HepG2 (cell line): ENCODE data around the gene AHCYL1. TPM values are rescaled to one million over a fixed set of nuclear protein-coding genes. Genes with fewer than 3 reads are reported as not detected.

Source experiments
- AKNA ChIP-seq: sonication (generic); formaldehyde crosslinking; IDR thresholded peaks from 2 replicates; pipeline ENCODE4 v1.4.0; 2020; ENCODE audit warnings: missing genetic modification reagents, borderline replicate concordance
- CENPBD1 ChIP-seq: sonication (generic); formaldehyde crosslinking; IDR thresholded peaks from 2 replicates; pipeline ENCODE4 v1.8.0; 2022; ENCODE audit warnings: missing genetic modification reagents, low read depth, mild to moderate bottlenecking, borderline replicate concordance
- CHD4 ChIP-seq: fragments of 200-600 bp; sonication (generic); IDR thresholded peaks from 2 replicates; pipeline ENCODE4 v1.7.0; 2017; ENCODE audit warnings: mild to moderate bottlenecking, low read length, borderline replicate concordance
- DMAP1 ChIP-seq: IDR thresholded peaks from 2 replicates; pipeline ENCODE4 v1.6.1; 2016
- DRAP1 ChIP-seq: IDR thresholded peaks from 2 replicates; pipeline ENCODE4 v1.6.1; 2016; ENCODE audit warnings: missing genetic modification reagents, missing compliant biosample characterization
- FOXO4 ChIP-seq: sonication (generic); formaldehyde crosslinking; conservative IDR thresholded peaks from 2 replicates; pipeline ENCODE4 v1.8.1; 2023; ENCODE audit warnings: missing genetic modification reagents
- IRF9 ChIP-seq: sonication (generic); formaldehyde crosslinking; IDR thresholded peaks from 2 replicates; pipeline ENCODE4 v1.8.0; 2022; ENCODE audit warnings: missing genetic modification reagents, mild to moderate bottlenecking, borderline replicate concordance
- JARID2 ChIP-seq: sonication (generic); formaldehyde crosslinking; IDR thresholded peaks from 2 replicates; pipeline ENCODE4 v1.8.1; 2023; ENCODE audit warnings: missing genetic modification reagents, inconsistent platforms; ENCODE audit not compliant: insufficient replicate concordance
- MAX ChIP-seq: IDR thresholded peaks from 2 replicates; pipeline ENCODE4 v1.6.1; 2012; ENCODE audit warnings: inconsistent platforms
- SALL1 ChIP-seq: sonication (generic); formaldehyde crosslinking; IDR thresholded peaks from 2 replicates; pipeline ENCODE4 v1.8.0; 2022; ENCODE audit warnings: mild to moderate bottlenecking, missing genetic modification reagents
- TBX2 ChIP-seq: sonication (generic); formaldehyde crosslinking; IDR thresholded peaks from 2 replicates; pipeline ENCODE4 v1.5.0; 2020; ENCODE audit warnings: missing genetic modification reagents, mild to moderate bottlenecking, borderline replicate concordance
- ZBTB1 ChIP-seq: sonication (generic); formaldehyde crosslinking; IDR thresholded peaks from 2 replicates; pipeline ENCODE4 v1.4.0; 2020; ENCODE audit warnings: missing genetic modification reagents, borderline replicate concordance
- ZFP1 ChIP-seq: IDR thresholded peaks from 2 replicates; pipeline ENCODE4 v1.6.1; 2016
- ZNF362 ChIP-seq: sonication (generic); formaldehyde crosslinking; IDR thresholded peaks from 2 replicates; pipeline ENCODE4 v1.4.0; 2020; ENCODE audit warnings: missing genetic modification reagents, mild to moderate bottlenecking, borderline replicate concordance
- ZNF570 ChIP-seq: sonication (generic); formaldehyde crosslinking; IDR thresholded peaks from 2 replicates; pipeline ENCODE4 v1.4.0; 2020; ENCODE audit warnings: mild to moderate bottlenecking, missing genetic modification reagents, borderline replicate concordance
- ZNF75D ChIP-seq: sonication (generic); formaldehyde crosslinking; IDR thresholded peaks from 2 replicates; pipeline ENCODE4 v1.8.1; 2023; ENCODE audit warnings: missing genetic modification reagents, mild to moderate bottlenecking, borderline replicate concordance
- ZNF777 ChIP-seq: sonication (generic); formaldehyde crosslinking; IDR thresholded peaks from 2 replicates; pipeline ENCODE4 v1.4.0; 2020; ENCODE audit warnings: missing genetic modification reagents
- ZNF879 ChIP-seq: sonication (generic); formaldehyde crosslinking; IDR thresholded peaks from 2 replicates; pipeline ENCODE4 v1.8.1; 2023; ENCODE audit warnings: missing genetic modification reagents
- ZSCAN12 ChIP-seq: sonication (generic); formaldehyde crosslinking; IDR thresholded peaks from 2 replicates; pipeline ENCODE4 v1.9.0; 2021; ENCODE audit warnings: mild to moderate bottlenecking, missing genetic modification reagents
- polyA plus RNA-seq, 8 experiments: library from polyadenylated mRNA; depleted of rRNA in 3 of 8; stranded (reverse) in 7 of 8; unstranded in 1 of 8; fragments of >200 nt; fragmentation: Illumina TruSeq in 4 of 8; extraction: Trizol in 4 of 8; gene quantifications; 2 replicates each; pipeline versions ENCODE4 v1.2.1 to v1.2.3, GENCODE V29; 2011 to 2016; ENCODE audit warnings: low read depth in 4 of 8, missing spikeins in 1 of 8, mixed read lengths in 1 of 8; ENCODE audit not compliant: insufficient read depth in 1 of 8
- total RNA-seq, 5 experiments: library from RNA; depleted of rRNA; stranded (reverse); fragments of >200 nt; fragmentation: Illumina TruSeq; extraction: Trizol; gene quantifications; 2 replicates each; pipeline ENCODE4 v1.2.3, GENCODE V29; 2016; ENCODE audit warnings: low read depth in 1 of 5

Gene AHCYL1
- total and polyA plus RNA-seq, 2 of the 13 experiments (the other 11 are each of a cell fraction or from before 2014, with no cell fraction given), result 40.9 to 76.3 TPM

GRCh38 chr1:109947582-109948284 is 36.8 kb upstream of the AHCYL1 start (continued):
- TF ChIP-seq CHD4 (no peak), MAX (0 out of 2 replicates have a peak, but pooled peaks have one; percentile 44), ZSCAN12 (CRISPR knock-in tag) (no peak), FOXO4 (CRISPR knock-in tag) (no peak), DMAP1 (CRISPR knock-in tag) (no peak), JARID2 (CRISPR knock-in tag) (no peak), ZBTB1 (CRISPR knock-in tag) (no peak), TBX2 (CRISPR knock-in tag) (peak; percentile 42; the same call in 1 of the 2 replicates), ZNF570 (CRISPR knock-in tag) (no peak), IRF9 (CRISPR knock-in tag) (no peak), ZNF777 (CRISPR knock-in tag) (no peak), SALL1 (CRISPR knock-in tag) (peak; percentile 70), AKNA (CRISPR knock-in tag) (no peak), ZNF362 (CRISPR knock-in tag) (peak; percentile 43; the same call in 1 of the 2 replicates), ZNF75D (CRISPR knock-in tag) (no peak), CENPBD1 (CRISPR knock-in tag) (no peak), ZNF879 (CRISPR knock-in tag) (no peak), DRAP1 (no peak), ZFP1 (CRISPR knock-in tag) (no peak)
